ENCODE data around the gene CD163.
A peak's percentile ranks its signal among the peaks of the same experiment; 100 is the strongest.
"Not testable (repeated sequence)": the region's sequence is repeated elsewhere in the genome, so short reads cannot be mapped to it uniquely, and the experiment has no call there.

CD163 gene

DNA sequence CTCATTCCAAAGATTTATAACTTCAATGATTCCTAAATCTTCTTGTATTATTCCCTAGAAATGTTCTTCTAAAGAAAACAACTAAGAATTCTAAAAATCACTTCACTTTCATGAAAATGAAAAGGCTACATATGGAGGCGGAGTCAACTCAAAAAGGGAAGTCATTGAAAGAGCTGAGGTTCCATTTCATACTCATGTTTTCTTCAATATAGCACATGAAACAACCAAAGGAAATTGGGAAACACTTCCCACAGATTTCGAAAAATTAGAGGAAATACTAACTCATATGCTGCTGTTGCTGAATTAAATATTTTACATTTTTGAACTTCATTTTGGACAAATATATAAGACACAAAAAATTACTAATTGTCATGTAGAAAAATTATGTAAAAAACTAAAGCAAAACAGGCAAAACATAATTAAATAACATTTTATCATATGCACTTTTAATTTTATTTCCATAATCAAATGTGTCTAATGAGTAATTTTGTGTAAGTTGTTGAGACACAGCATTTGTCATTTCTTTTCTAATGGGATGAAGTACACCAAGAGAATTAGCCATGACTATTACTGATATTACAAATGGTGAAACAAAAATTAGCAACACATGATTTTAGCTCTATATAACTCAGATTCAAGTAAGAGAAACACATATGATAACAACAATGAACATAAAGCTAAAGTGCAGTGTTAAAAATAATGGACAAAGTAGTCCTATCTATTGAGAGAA is at the start of gene CD163:
TSS of gene CD163 (minus strand) at position 92 of the 730 bp plus-strand sequence. CDS start at position 5, 87 bp downstream.
- no peak within 1 kb of the TSS for H3K4me3 ChIP-seq (replicated peaks; ENCODE audit: low read depth, low read length)
- TF ChIP-seq, protein P1, sequence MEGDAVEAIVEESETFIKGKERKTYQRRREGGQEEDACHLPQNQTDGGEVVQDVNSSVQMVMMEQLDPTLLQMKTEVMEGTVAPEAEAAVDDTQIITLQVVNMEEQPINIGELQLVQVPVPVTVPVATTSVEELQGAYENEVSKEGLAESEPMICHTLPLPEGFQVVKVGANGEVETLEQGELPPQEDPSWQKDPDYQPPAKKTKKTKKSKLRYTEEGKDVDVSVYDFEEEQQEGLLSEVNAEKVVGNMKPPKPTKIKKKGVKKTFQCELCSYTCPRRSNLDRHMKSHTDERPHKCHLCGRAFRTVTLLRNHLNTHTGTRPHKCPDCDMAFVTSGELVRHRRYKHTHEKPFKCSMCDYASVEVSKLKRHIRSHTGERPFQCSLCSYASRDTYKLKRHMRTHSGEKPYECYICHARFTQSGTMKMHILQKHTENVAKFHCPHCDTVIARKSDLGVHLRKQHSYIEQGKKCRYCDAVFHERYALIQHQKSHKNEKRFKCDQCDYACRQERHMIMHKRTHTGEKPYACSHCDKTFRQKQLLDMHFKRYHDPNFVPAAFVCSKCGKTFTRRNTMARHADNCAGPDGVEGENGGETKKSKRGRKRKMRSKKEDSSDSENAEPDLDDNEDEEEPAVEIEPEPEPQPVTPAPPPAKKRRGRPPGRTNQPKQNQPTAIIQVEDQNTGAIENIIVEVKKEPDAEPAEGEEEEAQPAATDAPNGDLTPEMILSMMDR (IDR thresholded peaks at IDR 0.05; ENCODE audit: low read depth, low read length, missing control alignments), result no peak
- no peak for DNase-seq (ENCODE audit: extremely low read depth, low read depth)

DNA sequence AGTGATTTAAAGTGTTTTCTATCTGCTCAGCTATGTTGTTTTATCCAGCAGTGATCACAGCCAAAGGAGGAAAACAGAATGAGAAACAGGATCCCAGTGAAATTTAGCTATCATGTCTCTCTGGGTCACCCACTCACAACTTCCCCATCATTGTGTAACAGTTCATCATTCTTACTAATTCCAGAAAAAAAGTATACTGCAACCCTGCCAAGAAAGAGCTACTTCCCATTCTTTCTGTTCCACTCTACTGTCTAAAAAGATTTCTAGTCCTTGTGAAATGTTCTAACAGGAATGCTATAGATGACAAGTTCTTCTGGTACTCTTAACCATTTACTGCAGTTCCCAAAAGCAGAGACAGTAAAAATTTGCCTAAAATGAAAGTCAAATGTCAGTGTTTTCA is 39.2 kb upstream of the CD163 start:
- DNase-seq (ENCODE audit: extremely low read depth, low read depth), result no peak
- TF ChIP-seq, protein P1 (IDR thresholded peaks at IDR 0.05; ENCODE audit: low read depth, low read length, missing control alignments), result no peak

DNA sequence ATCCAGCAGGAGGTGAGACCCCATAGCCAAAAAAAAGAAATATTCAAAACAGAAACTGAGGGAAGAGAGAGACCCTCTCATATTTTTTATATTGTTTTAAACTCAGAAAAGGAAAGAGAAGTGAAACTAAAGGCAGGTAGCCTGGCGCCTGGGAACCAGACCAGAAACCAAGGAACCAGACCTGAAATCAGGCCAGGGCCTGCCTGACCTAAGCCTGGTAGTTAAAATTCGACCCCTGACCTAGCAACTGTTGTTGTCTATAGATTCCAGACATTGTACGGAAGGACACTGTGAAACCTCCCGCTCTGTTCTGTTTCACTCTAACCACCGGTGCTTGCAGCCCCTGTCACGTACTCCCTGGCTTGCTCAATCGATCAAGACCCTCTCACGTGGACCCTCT is 38.5 kb upstream of the CD163 start:
- TF ChIP-seq, protein P1 (IDR thresholded peaks at IDR 0.05; ENCODE audit: low read depth, low read length, missing control alignments), result no peak
- H3K4me3 ChIP-seq (replicated peaks; ENCODE audit: low read depth, low read length), result no peak overlapping the region
- DNase-seq (ENCODE audit: extremely low read depth, low read depth), result no peak

More for the DNA sequence above, 39.2 kb upstream of the CD163 start:
- no peak overlapping the region for H3K4me3 ChIP-seq (replicated peaks; ENCODE audit: low read depth, low read length)

DNA sequence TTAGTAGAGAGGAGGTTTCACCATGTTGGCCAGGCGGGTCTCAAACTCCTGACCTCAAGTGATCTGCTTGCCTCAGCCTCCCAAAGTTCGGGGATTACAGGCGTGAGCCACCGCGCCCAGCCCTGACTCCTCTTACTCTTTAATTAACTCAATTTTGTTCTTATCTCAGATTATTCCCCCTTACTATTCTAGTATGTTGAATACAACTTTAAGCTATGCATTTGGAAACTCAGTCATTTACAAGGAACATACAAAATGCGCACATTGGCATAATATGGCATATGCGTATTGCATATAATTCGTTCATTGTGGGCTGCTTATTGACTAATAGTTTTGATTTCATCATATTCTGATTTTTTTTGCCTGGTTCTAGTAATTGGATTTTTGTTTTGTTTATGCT is 10.8 kb upstream of the CD163 start:
- no peak overlapping the region for H3K4me3 ChIP-seq (replicated peaks; ENCODE audit: low read depth, low read length)
- TF ChIP-seq, protein P1 (IDR thresholded peaks at IDR 0.05; ENCODE audit: low read depth, low read length, missing control alignments), result no peak
- DNase-seq (ENCODE audit: extremely low read depth, low read depth), result no peak

DNA sequence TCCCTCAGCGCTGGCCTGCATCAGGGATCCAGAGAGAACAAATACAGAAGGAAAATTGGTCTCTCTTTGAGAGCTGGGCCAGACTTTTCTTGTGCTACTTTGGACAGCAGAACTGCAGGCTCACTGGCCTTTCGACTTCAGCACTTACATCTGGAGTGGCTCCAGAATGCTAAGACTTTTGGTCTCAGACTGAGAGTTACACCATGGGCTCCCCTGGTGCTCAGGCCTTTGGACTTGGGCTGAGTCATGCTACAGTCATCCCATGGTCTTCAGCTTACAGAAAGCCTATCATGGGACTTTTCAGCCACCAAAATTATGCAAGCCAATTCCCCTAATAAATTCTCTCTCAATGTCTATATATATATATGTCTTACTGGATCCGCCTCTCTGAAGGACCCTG is 9.0 kb upstream of the CD163 start:
- TF ChIP-seq, protein P1 (IDR thresholded peaks at IDR 0.05; ENCODE audit: low read depth, low read length, missing control alignments), result no peak
- H3K4me3 ChIP-seq (replicated peaks; ENCODE audit: low read depth, low read length), result no peak overlapping the region
- DNase-seq (ENCODE audit: extremely low read depth, low read depth), result peak; percentile 77

DNA sequence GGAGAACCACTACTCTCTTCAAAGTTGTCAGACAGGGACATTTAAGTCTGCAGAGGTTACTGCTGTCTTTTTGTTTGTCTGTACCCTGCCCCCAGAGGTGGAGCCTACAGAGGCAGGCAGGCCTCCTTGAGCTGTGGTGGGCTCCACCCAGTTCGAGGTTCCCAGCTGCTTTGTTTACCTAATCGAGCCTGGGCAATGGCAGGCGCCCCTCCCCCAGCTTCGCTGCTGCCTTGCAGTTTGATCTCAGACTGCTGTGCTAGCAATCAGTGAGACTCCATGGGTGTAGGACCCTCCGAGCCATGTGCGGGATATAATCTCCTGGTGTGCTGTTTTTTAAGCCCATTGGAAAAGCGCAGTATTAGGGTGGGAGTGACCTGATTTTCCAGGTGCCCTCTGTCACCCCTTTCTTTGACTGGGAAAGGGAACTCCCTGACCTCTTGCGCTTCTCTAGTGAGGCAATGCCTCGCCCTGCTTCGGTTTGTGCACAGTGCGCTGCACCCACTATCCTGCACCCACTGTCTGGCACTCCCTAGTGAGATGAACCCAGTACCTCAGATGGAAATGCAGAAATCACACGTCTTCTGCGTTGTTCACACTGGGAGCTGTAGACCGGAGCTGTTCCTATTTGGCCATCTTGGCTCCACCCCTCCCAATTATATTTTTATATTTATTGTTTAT is 6.4 kb upstream of the CD163 start:
- not testable (repeated sequence) for H3K4me3 ChIP-seq (replicated peaks; ENCODE audit: low read depth, low read length)

DNA sequence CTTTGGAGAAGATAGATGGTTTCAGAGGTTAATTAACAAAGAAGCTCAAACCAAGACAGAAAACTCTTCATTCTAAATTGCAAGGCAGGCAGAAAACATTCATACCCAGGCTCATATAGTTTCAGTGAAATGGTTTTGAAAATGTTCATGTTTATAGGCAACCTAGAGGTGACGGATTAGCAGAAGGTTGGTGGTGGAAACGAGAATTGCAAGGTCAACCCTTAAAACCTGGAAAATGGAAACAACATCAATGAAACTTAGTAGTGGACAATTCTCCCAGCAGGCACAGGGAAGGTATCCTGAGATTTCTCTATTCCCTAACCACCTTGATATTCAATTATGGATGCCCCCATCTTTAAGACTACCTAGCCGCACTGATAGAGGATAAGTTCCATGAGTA is 965 bp downstream of the CD163 start:
- TF ChIP-seq, protein P1 (IDR thresholded peaks at IDR 0.05; ENCODE audit: low read depth, low read length, missing control alignments), result no peak
- no peak overlapping the region for H3K4me3 ChIP-seq (replicated peaks; ENCODE audit: low read depth, low read length)
- no peak for DNase-seq (ENCODE audit: extremely low read depth, low read depth)

More for the DNA sequence above, 6.4 kb upstream of the CD163 start:
- DNase-seq (ENCODE audit: extremely low read depth, low read depth), result not testable (repeated sequence)
